Neuron (in vitro differentiated cells): Measurements from ENCODE around the gene GPC6.
"Not testable (repeated sequence)": the region's sequence is repeated elsewhere in the genome, so short reads cannot be mapped to it uniquely, and the experiment has no call there.

Experiments
- H2AFZ ChIP-seq: one replicate; pipeline ENCODE4 v1.6.1; 2013; ENCODE audit warnings: low read depth, mild to moderate bottlenecking, inconsistent platforms, low read length, moderate library complexity
- H3K27me3 ChIP-seq: one replicate; pipeline ENCODE4 v1.6.1; 2013; ENCODE audit warnings: low read length; ENCODE audit not compliant: insufficient read depth
- H3K36me3 ChIP-seq: one replicate; pipeline ENCODE4 v1.6.1; 2013; ENCODE audit warnings: low read length; ENCODE audit not compliant: insufficient read depth
- H3K4me1 ChIP-seq: one replicate; pipeline ENCODE4 v1.6.1; 2013; ENCODE audit warnings: low read length; ENCODE audit not compliant: insufficient read depth
- H3K4me3 ChIP-seq: 2 replicates; pipeline ENCODE4 v1.5.1; 2013; ENCODE audit warnings: mild to moderate bottlenecking, low read length, moderate library complexity
- H3K9me3 ChIP-seq: one replicate; pipeline ENCODE4 v1.6.1; 2013; ENCODE audit warnings: low read length

GPC6 gene

GRCh38 chr13:93467175-93467574 lies 240.6 kb downstream of the GPC6 start:
- Histone ChIP-seq H3K36me3 (no peaks in the 10 kb centered on the region), H3K4me1 (no peaks in the 10 kb centered on the region), H3K27me3 (no peaks in the 10 kb centered on the region), H2AFZ (no peak overlapping the region), H3K4me3 (no peak overlapping the region), H3K9me3 (peaks cover under 1% of the 10 kb centered on the region)

- no peaks in the 10 kb centered on the region for H3K4me1 ChIP-seq
- H3K36me3 ChIP-seq: no peaks in the 10 kb centered on the region
- peaks cover 2% of the 10 kb centered on the region for H3K9me3 ChIP-seq
- H3K27me3 ChIP-seq: no peaks in the 10 kb centered on the region
- no peak overlapping the region for H3K4me3 ChIP-seq
- no peak overlapping the region for H2AFZ ChIP-seq
Observed at GRCh38 chr13:93468433-93468832, 241.8 kb downstream of the GPC6 start.

GRCh38 chr13:93472296-93472695 lies 245.7 kb downstream of the GPC6 start:
- Histone ChIP-seq H3K9me3 (peaks cover 2% of the 10 kb centered on the region), H3K36me3 (no peaks in the 10 kb centered on the region), H2AFZ (no peak overlapping the region), H3K27me3 (no peaks in the 10 kb centered on the region), H3K4me1 (no peaks in the 10 kb centered on the region), H3K4me3 (no peak overlapping the region)

- Histone ChIP-seq H2AFZ (no peak overlapping the region), H3K27me3 (no peaks in the 10 kb centered on the region), H3K9me3 (peaks cover 2% of the 10 kb centered on the region), H3K4me1 (no peaks in the 10 kb centered on the region), H3K4me3 (no peak overlapping the region), H3K36me3 (no peaks in the 10 kb centered on the region)
Observed at GRCh38 chr13:93472814-93473296, 246.2 kb downstream of the GPC6 start.

- Histone ChIP-seq H3K36me3 (no peaks in the 10 kb centered on the region), H2AFZ (no peak overlapping the region), H3K27me3 (no peaks in the 10 kb centered on the region), H3K4me1 (no peaks in the 10 kb centered on the region), H3K9me3 (peaks cover 2% of the 10 kb centered on the region), H3K4me3 (no peak overlapping the region)
Observed at GRCh38 chr13:93473441-93474270, 247.0 kb downstream of the GPC6 start.

- Histone ChIP-seq H2AFZ (no peak overlapping the region), H3K9me3 (peaks cover 2% of the 10 kb centered on the region), H3K36me3 (no peaks in the 10 kb centered on the region), H3K27me3 (no peaks in the 10 kb centered on the region), H3K4me3 (no peak overlapping the region), H3K4me1 (no peaks in the 10 kb centered on the region)
Observed at GRCh38 chr13:93476175-93476574, 249.6 kb downstream of the GPC6 start.

- Histone ChIP-seq H3K27me3 (no peaks in the 10 kb centered on the region), H2AFZ (no peak overlapping the region), H3K4me3 (no peak overlapping the region)
Observed at GRCh38 chr13:93477238-93477637, 250.6 kb downstream of the GPC6 start.

GRCh38 chr13:93480553-93481106 lies 254.0 kb downstream of the GPC6 start:
- Histone ChIP-seq H3K9me3 (no peaks in the 10 kb centered on the region), H3K36me3 (no peaks in the 10 kb centered on the region), H2AFZ (no peak overlapping the region), H3K4me1 (no peaks in the 10 kb centered on the region), H3K4me3 (no peak overlapping the region), H3K27me3 (no peaks in the 10 kb centered on the region)

More at GRCh38 chr13:93477238-93477637, 250.6 kb downstream of the GPC6 start:
- H3K36me3 ChIP-seq: no peaks in the 10 kb centered on the region
- peaks cover under 1% of the 10 kb centered on the region for H3K9me3 ChIP-seq
- H3K4me1 ChIP-seq: no peaks in the 10 kb centered on the region

GRCh38 chr13:93496117-93496516 lies 269.5 kb downstream of the GPC6 start:
- H3K4me1 ChIP-seq, H3K27me3 ChIP-seq, H2AFZ ChIP-seq, H3K4me3 ChIP-seq, H3K36me3 ChIP-seq, H3K9me3 ChIP-seq: not testable (repeated sequence)

GRCh38 chr13:93496985-93497673 lies 270.5 kb downstream of the GPC6 start:
- Histone ChIP-seq H2AFZ (no peak overlapping the region), H3K4me3 (no peak overlapping the region), H3K27me3 (no peaks in the 10 kb centered on the region), H3K9me3 (no peaks in the 10 kb centered on the region), H3K4me1 (no peaks in the 10 kb centered on the region), H3K36me3 (no peaks in the 10 kb centered on the region)

- H3K4me3 ChIP-seq: no peak overlapping the region
- no peaks in the 10 kb centered on the region for H3K9me3 ChIP-seq
- no peaks in the 10 kb centered on the region for H3K27me3 ChIP-seq
- H3K4me1 ChIP-seq: peaks cover 4% of the 10 kb centered on the region
- H3K36me3 ChIP-seq: no peaks in the 10 kb centered on the region
- H2AFZ ChIP-seq: no peak overlapping the region
Observed at GRCh38 chr13:93499991-93500390, 273.4 kb downstream of the GPC6 start.

GRCh38 chr13:93502071-93502470 lies 275.5 kb downstream of the GPC6 start:
- Histone ChIP-seq H3K4me1 (peaks cover 17% of the 10 kb centered on the region), H3K27me3 (no peaks in the 10 kb centered on the region), H3K4me3 (no peak overlapping the region), H3K9me3 (no peaks in the 10 kb centered on the region), H3K36me3 (no peaks in the 10 kb centered on the region), H2AFZ (no peak overlapping the region)

GRCh38 chr13:93502987-93503615 lies 276.5 kb downstream of the GPC6 start:
- Histone ChIP-seq H3K36me3 (no peaks in the 10 kb centered on the region), H2AFZ (no peak overlapping the region), H3K27me3 (no peaks in the 10 kb centered on the region), H3K9me3 (no peaks in the 10 kb centered on the region), H3K4me1 (peaks cover 17% of the 10 kb centered on the region), H3K4me3 (no peak overlapping the region)
